Measurements from ENCODE around the gene WNT4.
A peak's percentile ranks its signal among the peaks of the same experiment; 100 is the strongest.

The WNT4 gene

GRCh38 chr1:22143065-22144033, at the start of gene WNT4:
WNT4 (minus strand) TSS chr1:22143097; CDS start chr1:22142922, 175 bp downstream.
- peak in 1 of 4 experiments; percentile 20 for DNase-seq

- no peak for DNase-seq
Observed at GRCh38 chr1:22190731-22191130, 47.8 kb upstream of the WNT4 start.

- no peak for DNase-seq
Observed at GRCh38 chr1:22190251-22190650, 47.4 kb upstream of the WNT4 start.

GRCh38 chr1:22189619-22190018, 46.7 kb upstream of the WNT4 start:
- DNase-seq, result no peak

DNA sequence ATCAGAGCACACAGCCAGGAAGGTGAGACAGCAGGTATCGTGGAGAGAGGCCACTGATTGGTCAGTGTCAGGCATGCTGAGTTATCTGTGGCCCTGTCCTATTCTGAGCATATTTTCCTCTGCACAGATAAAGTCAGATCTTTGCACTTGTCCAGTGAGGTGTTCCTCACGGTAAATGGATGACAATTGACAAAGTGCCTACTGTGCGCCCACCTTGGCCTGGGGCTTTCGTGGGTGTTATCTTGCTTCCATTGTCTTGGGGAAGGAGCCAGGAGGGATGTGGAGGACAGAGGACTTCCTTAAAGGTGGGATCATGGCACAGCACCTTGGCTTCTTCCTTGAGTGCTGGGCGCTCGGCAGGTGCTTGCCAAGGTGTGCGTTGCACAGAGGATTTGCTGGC, 46.0 kb upstream of the WNT4 start:
- no peak for DNase-seq

GRCh38 chr1:22188436-22188835, 45.5 kb upstream of the WNT4 start:
- DNase-seq, result no peak

- DNase-seq, result no peak
Observed at GRCh38 chr1:22186311-22186710, 43.4 kb upstream of the WNT4 start.

GRCh38 chr1:22184892-22185612, 42.2 kb upstream of the WNT4 start:
- no peak for DNase-seq

DNA sequence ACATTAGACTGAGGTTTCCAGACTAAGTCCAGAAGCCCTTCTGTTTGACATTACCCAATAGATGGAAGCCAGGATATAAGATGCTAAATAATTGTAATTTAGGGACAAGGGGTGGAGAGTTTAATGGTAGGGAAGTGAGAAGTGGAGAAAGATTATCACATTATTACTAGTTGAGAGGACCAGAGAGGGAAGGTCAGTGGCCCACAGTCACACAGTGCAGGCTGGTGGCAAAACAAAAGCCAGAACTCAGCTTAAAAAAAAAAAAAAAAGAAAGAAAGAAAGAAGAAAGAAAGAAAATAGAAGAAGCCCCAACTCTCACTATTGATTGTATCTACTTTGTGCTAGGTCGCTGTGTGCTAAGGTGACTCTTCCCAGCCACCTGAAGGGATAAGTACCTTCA, 41.6 kb upstream of the WNT4 start:
- no peak for DNase-seq

GRCh38 chr1:22182715-22183114, 39.8 kb upstream of the WNT4 start:
- DNase-seq, result no peak

GRCh38 chr1:22179197-22179803, 36.4 kb upstream of the WNT4 start:
- no peak for DNase-seq

- no peak for DNase-seq
Observed at GRCh38 chr1:22177354-22178003, 34.6 kb upstream of the WNT4 start.

DNA sequence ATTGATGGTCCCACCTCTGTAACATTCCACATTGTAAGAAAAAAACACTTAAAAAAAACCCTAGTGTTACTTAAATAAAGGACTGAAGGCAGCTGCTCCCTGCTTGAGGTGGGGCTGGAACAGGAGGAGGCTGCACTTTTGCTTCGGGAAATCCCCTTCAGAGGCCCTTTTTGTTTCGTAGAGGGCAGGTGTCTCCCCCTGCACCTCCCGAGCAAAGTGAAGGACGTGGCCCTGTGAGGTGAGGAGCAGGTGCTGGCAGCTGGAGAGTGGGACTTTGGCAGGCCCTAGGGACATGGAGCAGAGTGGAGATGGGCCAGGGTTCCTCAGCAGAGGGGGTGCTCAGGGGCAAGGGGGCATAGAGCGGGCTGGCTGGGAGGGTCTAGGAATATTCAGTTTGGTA, 33.4 kb upstream of the WNT4 start:
- DNase-seq, result no peak

DNA sequence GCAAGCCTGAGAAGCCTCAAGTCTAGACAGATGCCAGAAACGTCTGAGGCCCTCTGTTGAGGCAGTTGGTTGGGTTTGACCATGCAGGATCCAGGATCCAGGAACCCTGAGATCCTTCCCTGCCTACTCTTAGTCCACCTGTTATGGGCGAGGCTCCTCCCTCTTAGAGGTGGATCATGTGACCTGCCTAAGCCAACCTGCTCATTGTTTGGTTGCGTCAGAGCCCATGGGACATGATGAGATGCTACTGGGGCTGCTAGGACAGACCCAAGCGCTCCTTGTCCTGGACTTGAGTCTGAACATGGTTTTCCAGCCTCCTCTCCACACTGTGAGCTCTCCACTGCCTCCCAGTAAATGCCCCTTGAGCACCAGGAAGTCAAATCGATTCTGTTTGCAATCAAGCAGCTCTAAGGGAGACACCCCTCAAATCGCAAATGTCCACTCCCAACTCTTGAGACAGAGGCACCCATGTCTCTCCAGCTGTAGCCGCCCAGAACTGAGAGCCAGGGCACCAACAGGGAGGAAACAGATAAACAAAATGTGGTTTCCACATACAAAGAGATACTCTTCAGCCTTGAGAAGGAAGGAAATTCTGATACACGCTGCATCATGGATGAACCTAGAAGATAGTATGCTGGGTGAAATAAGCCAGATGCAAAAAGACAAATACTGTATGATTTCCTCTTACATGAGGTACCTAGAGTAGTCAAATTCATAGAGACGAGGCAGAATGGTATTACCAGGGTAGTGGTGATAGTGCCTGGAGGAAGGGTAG, 31.7 kb upstream of the WNT4 start:
- DNase-seq, result no peak

DNA sequence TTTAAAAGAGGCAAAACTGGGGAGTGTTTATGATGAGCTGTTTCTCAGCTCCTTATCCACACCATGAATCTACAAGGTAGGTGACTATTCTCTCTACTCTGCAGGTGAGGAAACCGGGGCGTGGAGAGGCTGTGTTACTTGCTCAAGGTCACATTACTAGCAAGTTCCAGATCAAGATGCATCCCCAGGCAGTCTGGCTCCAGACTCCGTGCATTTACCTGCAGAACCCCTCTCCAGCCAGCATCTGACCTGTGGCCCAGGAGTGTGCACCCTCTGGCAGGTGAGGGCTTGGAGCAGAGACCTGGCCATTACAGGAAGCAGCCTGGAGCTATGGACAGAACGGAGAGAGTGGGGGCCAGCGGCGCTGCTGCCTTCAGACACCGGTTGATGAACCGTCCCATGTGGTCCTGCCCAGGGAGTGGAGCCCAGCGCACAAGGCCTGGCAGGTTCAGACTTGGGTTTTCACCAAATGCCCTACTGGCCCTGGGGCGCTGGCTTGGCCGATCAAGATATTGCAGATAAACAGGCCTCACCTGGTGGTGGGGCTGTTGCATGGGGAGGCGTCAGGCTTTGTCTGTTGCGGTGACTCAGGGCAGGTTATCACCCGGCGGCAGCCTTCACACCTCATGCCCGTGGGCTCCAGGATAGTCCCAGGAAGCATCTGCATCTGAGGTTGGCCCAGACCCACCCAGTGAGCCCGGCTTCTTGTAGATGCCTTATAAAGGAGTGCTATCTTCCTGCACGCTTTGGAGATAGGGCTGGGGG, 29.2 kb upstream of the WNT4 start:
- DNase-seq, result no peak

DNA sequence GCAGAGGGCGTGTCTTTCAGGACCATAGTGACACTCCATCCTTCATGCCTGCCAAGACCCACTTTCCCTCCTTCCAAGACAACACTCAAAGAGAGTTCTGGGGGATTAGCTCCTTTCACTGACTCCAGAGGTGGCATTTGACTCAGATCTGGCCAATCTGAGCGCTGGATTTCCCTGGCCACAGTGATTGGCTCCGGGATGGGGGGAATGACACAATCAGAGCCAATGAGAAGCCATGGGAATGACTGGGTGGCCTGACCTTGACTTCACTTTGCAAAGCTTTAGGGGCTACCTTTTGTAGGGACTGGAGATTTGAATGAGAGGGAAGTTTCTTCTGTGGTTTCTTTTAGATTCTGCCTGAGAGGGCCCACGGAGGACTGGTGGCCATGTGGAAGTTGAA, 26.9 kb upstream of the WNT4 start:
- DNase-seq, result no peak

DNA sequence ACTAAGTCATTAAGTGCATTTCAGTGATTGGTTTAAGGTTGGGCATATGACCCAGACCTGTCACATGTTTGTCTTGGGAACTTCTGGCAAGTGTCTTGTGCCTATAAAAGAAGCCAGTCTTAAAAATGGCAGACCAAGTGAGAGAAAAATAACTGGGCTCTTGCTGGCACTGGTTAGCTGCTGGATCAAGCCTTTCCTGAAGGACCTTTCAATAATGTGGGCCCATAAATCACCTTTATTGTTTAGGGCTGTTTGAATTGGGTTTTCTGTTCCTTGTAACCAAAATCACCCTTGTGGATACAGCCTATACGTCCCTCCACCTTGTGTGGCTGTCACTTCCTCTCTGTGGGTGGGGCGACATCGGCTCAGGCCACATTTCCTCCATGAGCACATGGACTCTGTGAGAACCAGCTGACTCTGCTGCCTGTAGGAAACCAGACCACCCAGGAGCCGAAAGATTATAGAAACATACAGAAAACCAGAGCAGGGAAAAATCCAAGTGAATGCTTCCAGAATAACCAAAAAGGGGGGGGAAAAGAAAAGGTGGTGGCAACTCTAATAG, 25.6 kb upstream of the WNT4 start:
- DNase-seq, result no peak

GRCh38 chr1:22166439-22166838, 23.5 kb upstream of the WNT4 start:
- DNase-seq, result no peak

DNA sequence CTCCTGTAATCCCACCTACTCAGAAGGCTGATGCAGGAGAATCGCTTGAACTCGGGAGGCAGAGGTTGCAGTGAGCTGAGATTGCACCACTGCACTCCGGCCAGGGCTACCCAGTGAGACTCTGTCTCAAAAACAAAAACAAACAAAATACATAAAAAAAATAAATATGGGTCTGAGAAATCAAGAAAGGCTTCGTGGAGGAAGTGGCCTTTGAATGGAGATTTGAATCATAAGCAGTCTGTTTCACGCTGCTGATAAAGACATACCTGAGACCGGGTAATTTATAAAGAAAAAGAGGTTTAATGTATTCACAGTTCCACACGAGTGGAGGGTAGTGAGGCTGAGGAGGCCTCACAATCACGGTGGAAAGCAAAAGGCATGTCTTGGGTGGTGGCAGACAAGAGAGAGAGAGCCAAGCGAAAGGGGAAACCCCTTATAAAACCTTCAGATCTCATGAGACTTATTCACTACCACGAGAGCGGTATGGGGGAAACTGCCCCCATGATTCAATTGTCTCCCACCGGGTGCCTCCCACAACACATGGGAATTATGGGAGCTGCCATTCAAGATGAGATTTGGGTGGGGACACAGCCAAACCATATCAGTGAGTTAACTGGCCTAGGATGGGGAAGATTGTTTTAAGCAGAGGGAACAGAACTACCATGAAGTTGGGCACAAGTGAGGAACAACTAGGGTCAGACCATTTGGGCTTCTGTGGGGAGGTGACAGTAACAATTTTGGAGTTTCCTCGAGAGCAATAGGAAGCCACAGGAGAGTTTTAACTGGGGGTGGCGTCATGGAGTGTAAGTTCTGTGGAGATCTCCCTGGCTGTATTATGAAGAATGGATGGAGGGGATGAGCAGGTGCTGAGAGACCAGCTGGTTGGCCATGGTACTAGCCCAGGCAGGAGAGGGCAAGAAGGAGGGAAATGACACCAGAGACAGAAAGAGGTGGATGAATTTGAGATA, 22.2 kb upstream of the WNT4 start:
- no peak for DNase-seq

- no peak for DNase-seq
Observed at GRCh38 chr1:22163564-22163963, 20.7 kb upstream of the WNT4 start.

Data from activated naive CD4-positive, alpha-beta T cell (primary cell).